OCI-M2 (cell line): ENCODE results near the gene PRSS48.
"Not testable (repeated sequence)": the region's sequence is repeated elsewhere in the genome, so short reads cannot be mapped to it uniquely, and the experiment has no call there.

Experiments
- DNase-seq: peaks from one replicate; lab custom pipeline; 2025; ENCODE audit not compliant: unreplicated experiment; lab: John Stamatoyannopoulos, UW

PRSS48 gene

GRCh38 chr4:151316645-151317044 is 39.7 kb downstream of the PRSS48 start:
- no peak for DNase-seq

DNA sequence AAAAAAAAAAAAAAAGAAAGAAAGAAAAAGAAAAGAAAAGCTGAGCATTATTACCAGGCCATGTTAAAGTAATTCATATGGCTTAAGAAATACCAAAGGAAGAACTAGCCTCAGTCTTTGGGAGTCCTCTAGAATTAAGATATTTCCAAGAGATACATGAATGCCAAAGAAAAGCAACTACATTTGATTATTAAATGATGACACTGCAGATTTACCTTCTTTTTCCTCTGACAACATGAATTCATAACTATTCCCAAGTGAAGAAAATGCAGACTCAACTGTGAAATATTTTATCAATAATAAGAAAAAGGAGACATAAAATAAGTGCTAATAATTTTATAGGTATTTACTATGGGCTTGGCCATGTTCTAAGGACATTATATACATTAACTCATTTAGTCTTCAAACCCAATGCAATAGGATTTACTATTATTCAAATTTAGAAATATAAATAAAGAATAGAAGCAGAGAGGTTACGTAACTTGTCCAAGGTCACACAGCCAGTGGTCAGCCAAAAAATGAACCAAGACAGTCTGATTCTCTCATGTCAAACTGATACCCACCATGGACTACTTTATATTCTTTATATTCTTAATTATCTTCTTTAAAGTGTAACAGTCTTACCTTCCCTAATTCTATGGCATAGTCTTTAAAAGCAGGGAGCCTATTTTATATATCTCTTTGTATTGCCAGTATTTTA is 41.5 kb downstream of the PRSS48 start:
- no peak for DNase-seq

GRCh38 chr4:151319490-151319889 is 42.5 kb downstream of the PRSS48 start:
- no peak for DNase-seq

DNA sequence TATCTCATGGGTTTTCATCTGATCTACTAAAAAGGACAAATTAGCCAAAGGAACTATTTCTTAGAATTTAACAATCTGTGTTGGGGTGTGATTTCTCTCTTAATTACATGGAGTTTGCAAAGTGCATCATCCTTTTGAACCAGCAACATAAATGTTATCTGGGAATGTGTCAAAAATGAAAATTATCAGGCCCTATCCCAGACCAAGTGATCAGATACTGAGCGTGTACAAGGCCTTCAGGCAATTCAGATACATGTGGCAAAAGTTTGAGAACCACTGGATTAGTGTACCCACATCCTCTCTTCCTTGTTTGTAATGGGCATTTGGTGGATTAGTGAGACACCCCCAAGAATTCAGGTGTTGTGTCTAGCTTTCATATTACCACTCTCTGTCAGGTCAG is 44.6 kb downstream of the PRSS48 start:
- no peak for DNase-seq

DNA sequence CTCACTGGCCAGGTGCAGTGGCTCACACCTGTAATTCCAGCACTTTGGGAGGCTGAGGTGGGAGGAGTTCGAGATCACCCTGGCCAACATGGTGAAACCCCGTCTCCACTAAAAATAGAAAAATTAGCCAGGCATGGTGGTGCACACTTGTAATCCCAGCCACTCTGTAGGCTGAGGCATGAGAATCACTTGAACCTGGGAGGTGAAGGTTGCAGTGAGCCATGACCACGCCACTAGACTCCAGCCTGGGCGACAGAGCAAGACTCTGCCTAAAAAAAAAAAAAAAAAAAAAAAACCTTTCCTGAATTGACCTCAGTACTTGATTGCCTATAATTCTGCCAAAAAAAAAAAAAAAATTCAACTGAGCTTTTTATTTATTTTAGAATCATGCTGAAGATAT is 45.2 kb downstream of the PRSS48 start:
- not testable (repeated sequence) for DNase-seq

DNA sequence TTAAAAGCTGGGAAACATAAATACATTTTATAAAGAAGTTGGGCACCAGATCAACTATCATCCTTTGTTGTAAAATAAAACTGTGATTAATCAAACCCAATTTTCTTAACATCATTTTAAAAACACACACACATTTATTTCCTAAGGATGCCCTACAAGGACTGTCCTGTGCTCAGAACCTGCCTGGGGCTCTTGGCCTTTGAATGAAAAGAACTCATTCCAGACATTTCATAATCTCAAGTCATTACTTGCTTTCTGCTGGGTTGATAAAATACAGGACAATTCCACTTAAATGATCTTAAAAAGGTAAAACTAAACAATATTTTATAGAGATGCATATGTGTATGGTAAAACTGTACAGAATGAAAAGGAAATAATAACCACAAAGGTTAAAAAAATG is 45.6 kb downstream of the PRSS48 start:
- DNase-seq: no peak

DNA sequence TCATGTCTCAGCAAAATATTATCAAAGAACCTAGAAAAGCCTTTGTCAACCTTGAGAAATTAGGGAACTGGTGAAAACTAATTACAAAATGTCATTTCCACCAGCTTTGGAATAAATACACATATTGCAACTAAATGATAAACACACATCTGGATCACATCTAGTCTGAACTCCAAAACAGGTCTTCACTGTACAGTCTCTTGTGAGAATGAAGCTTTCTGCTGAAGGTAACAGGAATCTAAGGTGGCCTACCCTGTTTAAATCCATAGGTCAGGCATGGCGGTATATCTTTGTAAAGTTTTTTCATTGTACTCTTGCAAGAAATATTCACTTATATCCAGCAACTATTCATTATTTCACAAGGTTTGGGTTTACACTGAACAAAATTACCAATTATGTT is 46.7 kb downstream of the PRSS48 start:
- DNase-seq: no peak

- no peak for DNase-seq
These were observed 47.3 kb downstream of the PRSS48 start for GRCh38 chr4:151324124-151324751.

DNA sequence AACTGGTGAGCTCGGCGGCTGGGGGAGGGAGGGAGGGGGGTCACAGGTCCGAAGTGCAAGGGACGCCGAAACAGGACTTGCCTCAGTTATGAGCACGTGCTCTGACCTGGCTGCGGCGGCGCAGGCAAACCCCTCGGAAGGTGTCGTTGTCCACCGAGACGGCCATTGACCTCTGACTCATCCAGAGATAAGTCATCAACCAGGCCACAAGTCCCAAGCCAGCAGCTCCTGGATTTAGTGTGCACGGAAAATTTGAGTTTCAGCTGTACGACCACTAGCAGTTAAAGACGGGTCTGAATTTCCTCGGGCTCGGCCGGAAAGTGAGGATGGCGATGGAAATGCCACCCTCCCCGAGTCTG is 47.8 kb downstream of the PRSS48 start:
- no peak for DNase-seq

- no peak for DNase-seq
These were observed 48.4 kb downstream of the PRSS48 start, which contains the start of gene SH3D19 for GRCh38 chr4:151325111-151325948. Gene SH3D19, minus strand, starts transcription at chr4:151325605. Its CDS starts 253 bp downstream, at chr4:151325352.

GRCh38 chr4:151325949-151326246 is 48.9 kb downstream of the PRSS48 start:
- DNase-seq: no peak

GRCh38 chr4:151329217-151330007 is 52.5 kb downstream of the PRSS48 start:
- no peak for DNase-seq

DNA sequence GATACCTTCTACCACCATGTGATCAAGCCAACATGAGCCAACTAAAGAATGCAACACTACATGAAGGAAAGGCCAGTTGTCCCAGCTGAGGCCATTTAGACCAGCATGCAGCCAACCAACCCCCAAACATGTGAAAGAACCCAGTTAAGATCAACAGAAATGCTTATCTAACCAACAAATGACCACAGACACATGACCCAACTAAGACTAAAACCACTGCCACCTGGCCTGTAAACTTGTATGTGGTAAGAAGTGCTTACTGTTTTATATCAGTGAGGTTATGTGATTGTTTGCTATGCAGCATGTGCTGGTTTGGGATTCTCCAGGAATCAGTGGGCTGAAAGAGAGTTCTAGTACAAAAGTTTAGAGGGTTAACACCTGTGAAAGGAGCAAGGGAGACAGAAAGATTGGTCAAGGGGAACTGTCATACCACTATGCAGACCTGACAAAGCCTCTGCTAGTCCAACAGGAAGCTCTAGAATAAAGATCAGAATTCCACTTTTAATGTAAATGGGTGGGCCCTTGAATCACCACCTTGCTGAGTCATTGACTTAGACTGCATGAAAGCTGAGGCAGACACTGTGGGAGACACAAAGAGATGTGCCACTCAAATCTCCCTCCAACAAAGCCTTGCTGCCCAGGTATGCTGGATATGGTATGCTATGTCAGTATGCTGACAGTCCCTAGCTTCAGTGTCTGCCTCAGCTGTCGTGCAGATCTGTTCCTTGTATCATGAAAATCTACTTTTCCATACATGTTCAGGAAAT is 54.5 kb downstream of the PRSS48 start:
- DNase-seq: no peak

GRCh38 chr4:151339467-151339866 is 62.5 kb downstream of the PRSS48 start:
- DNase-seq: no peak

- DNase-seq: no peak
These were observed 63.9 kb downstream of the PRSS48 start for GRCh38 chr4:151340751-151341385.
